ENCODE data around the gene RAB31.

- TF ChIP-seq CTCF (conservative IDR thresholded peaks at IDR 0.05 in 1 of 2, IDR thresholded peaks at IDR 0.05 in 1 of 2; ENCODE audit: extremely low read depth in 1 of 2, insufficient read depth in 1 of 2, low read depth in 1 of 2, low read length in 2 of 2) (no peak), EZH2 (IDR thresholded peaks at IDR 0.05; ENCODE audit: borderline replicate concordance, low read length) (no peak)
Measured at GRCh38 chr18:9756933-9757470, 48.9 kb downstream of the RAB31 start.
